Right lobe of liver (tissue), 4 donors: ENCODE measurements around the gene LCLAT1.

Experiments used
- POLR2A ChIP-seq: fragments of 450-650 bp; IDR thresholded peaks from one replicate; pipeline ENCODE4 v1.6.1; 2017; ENCODE audit warnings: antibody characterized with exemption, mild to moderate bottlenecking
- TF ChIP-seq, protein P1 (sequence below), 4 donors: fragments of 200-600 bp in 3 of 4; fragments of 450-650 bp in 1 of 4; IDR thresholded peaks; one replicate each; pipeline versions ENCODE4 v1.5.1 to v1.8.0; 2016 to 2022; ENCODE audit warnings: antibody characterized with exemption in 4 of 4, mild to moderate bottlenecking in 2 of 4
- donor health status: DM: no; HTN: no; CAD: no.
- donor health status: DM: no; HTN: no; CAD: no.
- donor health status: DM: no; HTN: yes; CAD: no.

DNA sequence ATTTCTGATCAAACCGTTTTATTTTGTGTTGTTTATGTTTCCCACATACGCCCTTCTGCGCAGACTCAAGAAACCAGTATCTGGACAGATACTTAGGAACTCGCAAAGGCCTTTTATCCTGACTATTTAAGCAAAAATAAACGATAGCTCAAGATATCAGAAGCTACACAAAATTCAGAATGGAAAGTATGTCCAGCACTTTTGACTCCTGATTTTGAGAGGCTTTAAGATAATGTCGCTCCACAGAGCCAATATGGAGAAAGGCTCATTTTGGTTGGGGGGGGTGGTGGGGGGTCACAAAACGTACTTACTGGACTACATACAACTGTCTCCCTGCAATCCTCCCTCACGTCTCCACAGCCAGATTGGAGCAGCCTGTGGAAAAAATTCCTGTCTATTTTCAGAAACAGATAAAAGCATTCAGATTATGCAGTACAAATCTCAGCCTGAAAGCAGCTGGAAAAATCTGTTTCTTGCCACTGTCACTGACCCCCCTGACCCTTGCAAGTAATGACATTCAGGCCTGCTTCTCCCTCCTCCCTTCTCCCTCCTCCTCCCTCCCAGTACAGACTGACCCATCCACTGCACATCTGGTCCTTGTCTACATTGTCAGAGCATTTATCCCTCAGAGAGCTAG, 34.9 kb upstream of the LCLAT1 start:
- TF ChIP-seq, protein P1, sequence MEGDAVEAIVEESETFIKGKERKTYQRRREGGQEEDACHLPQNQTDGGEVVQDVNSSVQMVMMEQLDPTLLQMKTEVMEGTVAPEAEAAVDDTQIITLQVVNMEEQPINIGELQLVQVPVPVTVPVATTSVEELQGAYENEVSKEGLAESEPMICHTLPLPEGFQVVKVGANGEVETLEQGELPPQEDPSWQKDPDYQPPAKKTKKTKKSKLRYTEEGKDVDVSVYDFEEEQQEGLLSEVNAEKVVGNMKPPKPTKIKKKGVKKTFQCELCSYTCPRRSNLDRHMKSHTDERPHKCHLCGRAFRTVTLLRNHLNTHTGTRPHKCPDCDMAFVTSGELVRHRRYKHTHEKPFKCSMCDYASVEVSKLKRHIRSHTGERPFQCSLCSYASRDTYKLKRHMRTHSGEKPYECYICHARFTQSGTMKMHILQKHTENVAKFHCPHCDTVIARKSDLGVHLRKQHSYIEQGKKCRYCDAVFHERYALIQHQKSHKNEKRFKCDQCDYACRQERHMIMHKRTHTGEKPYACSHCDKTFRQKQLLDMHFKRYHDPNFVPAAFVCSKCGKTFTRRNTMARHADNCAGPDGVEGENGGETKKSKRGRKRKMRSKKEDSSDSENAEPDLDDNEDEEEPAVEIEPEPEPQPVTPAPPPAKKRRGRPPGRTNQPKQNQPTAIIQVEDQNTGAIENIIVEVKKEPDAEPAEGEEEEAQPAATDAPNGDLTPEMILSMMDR (IDR thresholded peaks at IDR 0.05) = no peak
- TF ChIP-seq POLR2A = no peak
